Naive thymus-derived CD4-positive, alpha-beta T cell (primary cell): ENCODE data around the gene PDE4D. TPM values are rescaled to one million over a fixed set of nuclear protein-coding genes. Genes with fewer than 3 reads are reported as not detected.

Source experiments
- ATAC-seq: fragments of 150-1000 bp; cut with Tn5 transposase; 2 replicates; pipeline ENCODE4 v1.10.0; 2021; ENCODE audit warnings: mild to moderate bottlenecking, moderate library complexity
- CTCF ChIA-PET: fragments of 350-600 bp; sonication (Branson Sonifier 250); formaldehyde crosslinking; loops from one replicate; lab custom pipeline; 2021; ENCODE audit warnings: antibody characterized with exemption; lab: Charles Lee
- POLR2A ChIA-PET: fragments of 350-600 bp; sonication (Branson Sonifier 250); formaldehyde crosslinking; loops from one replicate; lab custom pipeline; 2021; ENCODE audit warnings: antibody characterized with exemption, inconsistent platforms; lab: Charles Lee
- DNase-seq, 9 donors: peaks; one replicate each; pipeline versions ENCODE4 v3.0.0 to v3.0.0-alpha.2; 2020 to 2022; ENCODE audit warnings: mixed read lengths in 1 of 9
- H3K27ac ChIP-seq: one replicate; pipeline ENCODE4 v1.7.0; 2013; ENCODE audit warnings: mild to moderate bottlenecking, low read depth, low read length, moderate library complexity
- H3K27me3 ChIP-seq, 2 donors: one replicate each; pipeline ENCODE4 v1.7.0; 2013; ENCODE audit warnings: low read length in 2 of 2, mild to moderate bottlenecking in 2 of 2, moderate library complexity in 2 of 2; ENCODE audit not compliant: control insufficient read depth in 2 of 2, insufficient read depth in 2 of 2
- H3K36me3 ChIP-seq, 3 experiments: 1 replicate in 2 of 3; 2 replicates in 1 of 3; pipeline ENCODE4 v1.7.0; 2013; ENCODE audit warnings: low read length in 3 of 3, mild to moderate bottlenecking in 3 of 3, moderate library complexity in 1 of 3; ENCODE audit not compliant: insufficient read depth in 3 of 3, control insufficient read depth in 2 of 3
- H3K4me1 ChIP-seq, 2 donors: one replicate each; pipeline ENCODE4 v1.7.0; 2013; ENCODE audit warnings: low read length in 2 of 2, mild to moderate bottlenecking in 2 of 2, moderate library complexity in 1 of 2; ENCODE audit not compliant: control insufficient read depth in 2 of 2, insufficient read depth in 2 of 2
- H3K4me3 ChIP-seq: 2 replicates; pipeline ENCODE4 v1.7.0; 2013; ENCODE audit warnings: mild to moderate bottlenecking, low read length
- H3K9me3 ChIP-seq, 3 experiments: 1 replicate in 2 of 3; 2 replicates in 1 of 3; pipeline ENCODE4 v1.7.0; 2013; ENCODE audit warnings: low read length in 3 of 3; ENCODE audit not compliant: control insufficient read depth in 2 of 3
- H3K27ac Mint-ChIP-seq, 9 donors: one replicate each; pipeline ENCODE4 v1.8.0; 2020 to 2022; ENCODE audit warnings: mixed read lengths in 9 of 9, mild to moderate bottlenecking in 8 of 9, moderate library complexity in 5 of 9, inconsistent platforms in 2 of 9
- H3K27me3 Mint-ChIP-seq, 5 donors: one replicate each; pipeline ENCODE4 v1.8.0; 2021 to 2022; ENCODE audit warnings: mixed read lengths in 5 of 5, mild to moderate bottlenecking in 1 of 5
- H3K36me3 Mint-ChIP-seq, 5 donors: one replicate each; pipeline ENCODE4 v1.8.0; 2020 to 2022; ENCODE audit warnings: mixed read lengths in 5 of 5, mild to moderate bottlenecking in 3 of 5, inconsistent platforms in 1 of 5
- H3K4me1 Mint-ChIP-seq, 7 donors: one replicate each; pipeline ENCODE4 v1.8.0; 2020 to 2022; ENCODE audit warnings: mixed read lengths in 7 of 7, mild to moderate bottlenecking in 3 of 7, inconsistent platforms in 1 of 7
- H3K4me3 Mint-ChIP-seq, 10 donors: one replicate each; pipeline ENCODE4 v1.8.0; 2020 to 2022; ENCODE audit warnings: mild to moderate bottlenecking in 10 of 10, mixed read lengths in 10 of 10, moderate library complexity in 6 of 10, inconsistent platforms in 2 of 10
- H3K9me3 Mint-ChIP-seq, 11 donors: one replicate each; pipeline ENCODE4 v1.8.0; 2020 to 2022; ENCODE audit warnings: mixed read lengths in 11 of 11, mild to moderate bottlenecking in 4 of 11, inconsistent platforms in 1 of 11, moderate library complexity in 1 of 11
- intact Hi-C, 2 donors: fragments of 100-400 bp; cut with micrococcal nuclease; formaldehyde crosslinking; loops; one replicate each; pipeline ENCODE4 v1.15.1; 2023
- polyA plus RNA-seq, 2 donors: library from polyadenylated mRNA; unstranded; fragments of 300-500 nt; fragmentation: Illumina TruSeq; gene quantifications; one replicate each; pipeline ENCODE4 v1.2.3, GENCODE V29; 2021
- total RNA-seq, 6 experiments: library from RNA in 5 of 6; stranded (reverse) in 5 of 6; gene quantifications; 1 replicate in 5 of 6; 2 replicates in 1 of 6; pipeline ENCODE4 v1.2.3 and lab custom pipeline; 2021 to 2026

Gene PDE4D
- total and polyA plus RNA-seq, 7 experiments from 2014 or later: 4.9 to 102 (median 38.8) TPM

GRCh38 chr5:59782856-59783255 lies 110.7 kb downstream of the PDE4D start:
- no peak overlapping the region for H3K4me3 Mint-ChIP-seq
- H3K4me3 ChIP-seq: no peak overlapping the region
- H3K4me1 Mint-ChIP-seq: no peaks in the 10 kb centered on the region
- no peaks in the 10 kb centered on the region for H3K36me3 ChIP-seq
- no peak overlapping the region for H3K27ac ChIP-seq
- H3K4me1 ChIP-seq: no peaks in the 10 kb centered on the region
- CTCF ChIA-PET: no interaction called here
- DNase-seq: no peak
- H3K27me3 ChIP-seq: no peaks in the 10 kb centered on the region
- H3K27ac Mint-ChIP-seq: no peak overlapping the region
- peaks cover 3 to 17% (median 4%) of the 10 kb centered on the region in 5 donors for H3K27me3 Mint-ChIP-seq
- intact Hi-C loops: no loop called here
- H3K36me3 Mint-ChIP-seq: no peaks in the 10 kb centered on the region
- no peak for ATAC-seq
- peaks cover 0 to 2% (median 0%) of the 10 kb centered on the region in 11 donors for H3K9me3 Mint-ChIP-seq
- POLR2A ChIA-PET: no interaction called here
- no peaks in the 10 kb centered on the region for H3K9me3 ChIP-seq

DNA sequence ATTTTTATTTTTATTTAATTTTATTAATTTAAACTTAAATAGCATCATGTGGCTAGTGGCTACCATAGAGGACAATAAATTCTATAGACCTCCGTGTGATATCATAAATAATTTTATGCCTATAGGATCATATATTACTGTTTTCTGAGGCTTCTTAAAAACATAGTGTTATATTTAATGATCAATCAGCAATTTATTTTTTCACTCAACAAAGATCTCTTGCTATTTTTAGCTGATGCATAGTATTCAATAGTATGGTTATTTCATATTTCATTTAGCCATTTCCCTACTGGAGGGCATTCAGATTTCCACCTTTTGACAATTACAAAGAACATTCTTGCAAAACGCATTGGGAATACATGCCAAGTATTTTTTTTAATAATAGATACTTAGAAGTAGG lies 114.1 kb downstream of the PDE4D start:
- no peaks in the 10 kb centered on the region for H3K9me3 Mint-ChIP-seq
- ATAC-seq (no peak), DNase-seq (no peak)
- H3K9me3 ChIP-seq: no peaks in the 10 kb centered on the region
- H3K36me3 ChIP-seq: no peaks in the 10 kb centered on the region
- H3K4me1 Mint-ChIP-seq: no peaks in the 10 kb centered on the region
- peaks cover 0 to 10% (median 5%) of the 10 kb centered on the region in 5 donors for H3K27me3 Mint-ChIP-seq
- no peak overlapping the region for H3K27ac ChIP-seq
- H3K4me1 ChIP-seq: no peaks in the 10 kb centered on the region
- POLR2A ChIA-PET: no interaction called here
- H3K27ac Mint-ChIP-seq: no peak overlapping the region
- H3K27me3 ChIP-seq: no peaks in the 10 kb centered on the region
- H3K4me3 ChIP-seq: no peak overlapping the region
- CTCF ChIA-PET: no interaction called here
- H3K4me3 Mint-ChIP-seq: no peak overlapping the region
- intact Hi-C loops: no loop called here
- no peaks in the 10 kb centered on the region for H3K36me3 Mint-ChIP-seq

GRCh38 chr5:59777028-59777427 lies 116.5 kb downstream of the PDE4D start:
- Histone ChIP-seq H3K27ac (no peak overlapping the region), H3K4me3 (no peak overlapping the region), H3K27me3 (no peaks in the 10 kb centered on the region), H3K9me3 (no peaks in the 10 kb centered on the region), H3K36me3 (no peaks in the 10 kb centered on the region), H3K4me1 (no peaks in the 10 kb centered on the region)
- no peaks in the 10 kb centered on the region for H3K4me1 Mint-ChIP-seq
- POLR2A ChIA-PET: no interaction called here
- no peak overlapping the region for H3K27ac Mint-ChIP-seq
- intact Hi-C loops: no loop called here
- CTCF ChIA-PET: no interaction called here
- ATAC-seq: no peak
- no peaks in the 10 kb centered on the region for H3K9me3 Mint-ChIP-seq
- H3K36me3 Mint-ChIP-seq: no peaks in the 10 kb centered on the region
- H3K4me3 Mint-ChIP-seq: no peak overlapping the region
- peaks cover 0 to 16% (median 5%) of the 10 kb centered on the region in 5 donors for H3K27me3 Mint-ChIP-seq
- no peak for DNase-seq

DNA sequence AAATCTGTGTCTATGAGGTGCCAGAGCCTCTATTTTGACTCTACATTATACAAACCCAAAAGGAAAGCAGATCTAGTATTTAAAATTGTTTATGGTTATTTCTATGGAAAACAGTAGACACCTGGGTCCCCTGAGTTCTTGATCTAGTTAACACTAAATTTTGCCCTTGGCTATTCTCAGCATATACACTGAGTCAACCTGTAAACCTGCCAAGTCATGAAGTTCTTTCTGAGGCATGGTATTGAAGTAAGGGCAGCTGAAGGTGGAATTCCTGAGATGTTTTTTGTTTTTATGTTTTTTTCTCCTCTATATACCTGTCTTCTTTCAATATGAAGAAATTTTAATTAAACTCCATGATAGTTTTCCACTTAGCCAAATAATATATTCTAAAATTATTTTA lies 120.2 kb downstream of the PDE4D start:
- DNase-seq (no peak), ATAC-seq (no peak)
- Mint-ChIP-seq H3K27ac (no peak overlapping the region), H3K27me3 (peaks cover 9 to 45% (median 24%) of the 10 kb centered on the region in 5 donors), H3K9me3 (no peaks in the 10 kb centered on the region), H3K4me1 (peaks cover 0 to 10% (median 3%) of the 10 kb centered on the region in 7 donors), H3K36me3 (no peaks in the 10 kb centered on the region), H3K4me3 (no peak overlapping the region)
- ChIA-PET POLR2A (no interaction called here), CTCF (interaction anchor here (0.6 kb wide), 1 partner anchor 11 kb away, joined by 3 read pairs; no protein-coding TSS in a partner anchor)
- H3K27me3 ChIP-seq: no peaks in the 10 kb centered on the region
- intact Hi-C loops: no loop called here
- H3K27ac ChIP-seq: no peak overlapping the region
- no peaks in the 10 kb centered on the region for H3K36me3 ChIP-seq
- no peak overlapping the region for H3K4me3 ChIP-seq
- no peaks in the 10 kb centered on the region for H3K4me1 ChIP-seq
- no peaks in the 10 kb centered on the region for H3K9me3 ChIP-seq

- intact Hi-C loops: no loop called here
- no peaks in the 10 kb centered on the region for H3K36me3 ChIP-seq
- H3K9me3 ChIP-seq: no peaks in the 10 kb centered on the region
- H3K27ac Mint-ChIP-seq: no peak overlapping the region
- H3K27me3 Mint-ChIP-seq: peaks cover 15 to 50% (median 30%) of the 10 kb centered on the region in 5 donors
- peaks cover 0 to 15% (median 9%) of the 10 kb centered on the region in 7 donors for H3K4me1 Mint-ChIP-seq
- peaks cover 0 to 3% of the 10 kb centered on the region in 2 donors for H3K4me1 ChIP-seq
- ATAC-seq (no peak), DNase-seq (no peak)
- CTCF ChIA-PET: interaction anchor here (0.6 kb wide), 1 partner anchor 11 kb away, joined by 3 read pairs; no protein-coding TSS in a partner anchor
- no peak overlapping the region for H3K4me3 Mint-ChIP-seq
- H3K27ac ChIP-seq: no peak overlapping the region
- H3K36me3 Mint-ChIP-seq: no peaks in the 10 kb centered on the region
- H3K27me3 ChIP-seq: peaks cover 0 to 3% of the 10 kb centered on the region in 2 donors
- H3K9me3 Mint-ChIP-seq: no peaks in the 10 kb centered on the region
- H3K4me3 ChIP-seq: no peak overlapping the region
- POLR2A ChIA-PET: no interaction called here
These were observed 120.8 kb downstream of the PDE4D start for GRCh38 chr5:59772757-59773156.

DNA sequence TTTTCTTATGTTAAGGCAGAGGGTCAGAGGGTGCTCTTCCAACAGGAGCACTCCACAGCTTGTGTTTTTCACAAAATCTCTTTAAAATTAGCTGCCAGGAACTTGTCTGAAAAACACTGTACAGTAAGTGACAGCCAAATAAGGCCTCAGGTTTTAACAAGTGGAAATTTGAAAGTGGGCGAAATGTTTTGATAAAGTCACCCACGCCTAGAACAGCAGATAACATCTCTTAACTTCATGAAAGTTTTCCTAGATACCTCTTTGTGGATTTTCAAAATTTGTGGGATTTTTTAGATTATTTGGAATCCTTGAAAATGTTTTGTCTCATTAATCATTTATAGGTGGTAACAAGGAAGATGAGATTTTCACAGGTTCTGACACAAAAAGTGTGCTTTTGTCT lies 121.3 kb downstream of the PDE4D start:
- Mint-ChIP-seq H3K27me3 (peaks cover 17 to 56% (median 34%) of the 10 kb centered on the region in 5 donors), H3K36me3 (no peaks in the 10 kb centered on the region), H3K4me3 (no peak overlapping the region), H3K27ac (no peak overlapping the region), H3K4me1 (peaks cover 0 to 17% (median 9%) of the 10 kb centered on the region in 7 donors), H3K9me3 (no peaks in the 10 kb centered on the region)
- no peak for ATAC-seq
- H3K27me3 ChIP-seq: peaks cover 0 to 3% of the 10 kb centered on the region in 2 donors
- H3K4me3 ChIP-seq: no peak overlapping the region
- intact Hi-C loops: no loop called here
- DNase-seq: no peak
- no peaks in the 10 kb centered on the region for H3K9me3 ChIP-seq
- peaks cover 0 to 3% of the 10 kb centered on the region in 2 donors for H3K4me1 ChIP-seq
- ChIA-PET POLR2A (no interaction called here), CTCF (no interaction called here)
- no peak overlapping the region for H3K27ac ChIP-seq
- H3K36me3 ChIP-seq: no peaks in the 10 kb centered on the region

DNA sequence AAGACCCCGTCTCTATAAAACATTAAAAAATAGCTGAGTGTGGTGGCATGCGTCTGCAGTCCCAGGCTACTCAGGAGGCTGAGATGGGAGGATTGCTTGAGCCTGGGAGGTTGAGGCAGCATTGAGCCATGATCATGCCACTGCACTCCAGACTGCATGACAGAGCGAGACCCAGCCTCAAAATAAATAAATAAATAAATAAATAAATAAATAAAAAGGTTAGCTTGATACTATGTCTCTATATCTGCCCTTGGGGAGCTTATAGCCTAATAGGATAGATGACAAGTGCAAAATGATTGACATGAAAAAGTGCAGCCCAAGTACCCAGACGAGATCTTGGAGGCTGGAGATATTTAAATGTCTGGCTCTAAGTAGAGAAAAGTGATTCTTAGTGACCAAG lies 122.6 kb downstream of the PDE4D start:
- Mint-ChIP-seq H3K4me3 (no peak overlapping the region), H3K27me3 (peaks cover 26 to 61% (median 39%) of the 10 kb centered on the region in 5 donors), H3K4me1 (peaks cover 0 to 24% (median 9%) of the 10 kb centered on the region in 7 donors), H3K36me3 (no peaks in the 10 kb centered on the region), H3K27ac (no peak overlapping the region), H3K9me3 (peaks cover 0 to 3% (median 0%) of the 10 kb centered on the region in 11 donors)
- DNase-seq (no peak), ATAC-seq (no peak)
- H3K27me3 ChIP-seq: peaks cover 0 to 3% of the 10 kb centered on the region in 2 donors
- H3K4me3 ChIP-seq: no peak overlapping the region
- no peaks in the 10 kb centered on the region for H3K36me3 ChIP-seq
- H3K4me1 ChIP-seq: peaks cover 0 to 3% of the 10 kb centered on the region in 2 donors
- intact Hi-C loops: no loop called here
- no peaks in the 10 kb centered on the region for H3K9me3 ChIP-seq
- ChIA-PET CTCF (no interaction called here), POLR2A (no interaction called here)
- no peak overlapping the region for H3K27ac ChIP-seq
